ENCODE results near the gene MZT1.
"Not testable (repeated sequence)": the region's sequence is repeated elsewhere in the genome, so short reads cannot be mapped to it uniquely, and the experiment has no call there.

Gene MZT1

GRCh38 chr13:72727417-72728289, at the start of gene MZT1, which contains the start of gene BORA:
Gene MZT1, minus strand, starts transcription at chr13:72727629. Its CDS starts 27 bp downstream, at chr13:72727602.
Gene BORA, plus strand, starts transcription at chr13:72727923. Its CDS starts 1,018 bp downstream, at chr13:72728941.
- DNase-seq: peak; percentile 56

GRCh38 chr13:72774019-72774418, 46.6 kb upstream of the MZT1 start:
- no peak for DNase-seq

GRCh38 chr13:72763411-72763810, 36.0 kb upstream of the MZT1 start:
- no peak for DNase-seq

- DNase-seq: no peak
Observed at GRCh38 chr13:72760189-72760588, 32.8 kb upstream of the MZT1 start.

- no peak for DNase-seq
Observed at GRCh38 chr13:72757792-72758535, 30.5 kb upstream of the MZT1 start.

GRCh38 chr13:72754111-72754510, 26.7 kb upstream of the MZT1 start:
- no peak for DNase-seq

GRCh38 chr13:72751220-72751619, 23.8 kb upstream of the MZT1 start:
- DNase-seq: no peak

GRCh38 chr13:72745260-72745659, 17.8 kb upstream of the MZT1 start:
- no peak for DNase-seq

GRCh38 chr13:72740015-72740414, 12.6 kb upstream of the MZT1 start:
- no peak for DNase-seq

- no peak for DNase-seq
Observed at GRCh38 chr13:72737033-72737432, 9.6 kb upstream of the MZT1 start.

- DNase-seq: no peak
Observed at GRCh38 chr13:72728290-72728605, 819 bp upstream of the MZT1 start.

GRCh38 chr13:72726726-72727416, 558 bp downstream of the MZT1 start:
- peak; percentile 4 for DNase-seq

GRCh38 chr13:72726185-72726584, 1.2 kb downstream of the MZT1 start:
- not testable (repeated sequence) for DNase-seq

GRCh38 chr13:72716776-72717175, 10.7 kb downstream of the MZT1 start:
- no peak for DNase-seq

GRCh38 chr13:72700509-72700908, 26.9 kb downstream of the MZT1 start:
- no peak for DNase-seq

GRCh38 chr13:72698164-72698563, 29.3 kb downstream of the MZT1 start:
- DNase-seq: no peak

- no peak for DNase-seq
Observed at GRCh38 chr13:72696579-72696978, 30.9 kb downstream of the MZT1 start.

GRCh38 chr13:72694314-72694713, 33.1 kb downstream of the MZT1 start:
- DNase-seq: no peak

GRCh38 chr13:72693832-72694231, 33.6 kb downstream of the MZT1 start:
- no peak for DNase-seq

- no peak for DNase-seq
Observed at GRCh38 chr13:72692884-72693514, 34.4 kb downstream of the MZT1 start.

GRCh38 chr13:72689181-72689696, 38.2 kb downstream of the MZT1 start:
- no peak for DNase-seq

- no peak for DNase-seq
Observed at GRCh38 chr13:72686766-72687165, 40.7 kb downstream of the MZT1 start.

GRCh38 chr13:72680353-72680752, 47.1 kb downstream of the MZT1 start:
- no peak for DNase-seq
